Left lung (tissue), 10 donors: Measurements from ENCODE around the gene ERC2. TPM values are rescaled to one million over a fixed set of nuclear protein-coding genes. Genes with fewer than 3 reads are reported as not detected.

Source experiments
- ATAC-seq: fragments of 200-7000 bp; cut with Tn5 transposase; one replicate; pipeline ENCODE4 v1.9.1; 2020; ENCODE audit warnings: moderate library complexity
- DNase-seq, 4 donors: peaks; one replicate each; pipeline ENCODE4 v3.0.0-alpha.2; 2013 to 2020
- H3K27ac ChIP-seq, 2 donors: fragments of 200-600 bp; sonication (generic) in 1 of 2; one replicate each; pipeline versions ENCODE4 v1.5.0 to v1.8.0; 2020 to 2021
- H3K27me3 ChIP-seq, 2 donors: fragments of 200-600 bp; sonication (generic) in 1 of 2; one replicate each; pipeline versions ENCODE4 v1.5.0 to v1.8.0; 2020 to 2021
- H3K36me3 ChIP-seq, 2 donors: fragments of 200-600 bp; sonication (generic) in 1 of 2; one replicate each; pipeline versions ENCODE4 v1.5.0 to v1.8.0; 2020 to 2021
- H3K4me1 ChIP-seq, 2 donors: fragments of 200-600 bp; one replicate each; pipeline ENCODE4 v1.8.0; 2021
- H3K4me3 ChIP-seq, 2 donors: fragments of 200-600 bp; sonication (generic) in 1 of 2; one replicate each; pipeline versions ENCODE4 v1.5.0 to v1.8.0; 2020 to 2021; ENCODE audit warnings: mild to moderate bottlenecking in 1 of 2
- H3K9me3 ChIP-seq, 2 donors: fragments of 200-600 bp; sonication (generic) in 1 of 2; one replicate each; pipeline versions ENCODE4 v1.5.0 to v1.8.0; 2020 to 2021
- CTCF ChIP-seq, 2 donors: fragments of 200-600 bp; sonication (generic) in 1 of 2; IDR thresholded peaks; one replicate each; pipeline versions ENCODE4 v1.5.0 to v1.8.0; 2021; ENCODE audit warnings: antibody characterized with exemption in 2 of 2
- intact Hi-C, 2 donors: fragments of 100-400 bp; cut with DNase I; formaldehyde crosslinking; loops; one replicate each; pipeline versions ENCODE4 v1.11.2 to v1.14.2; 2022
- polyA plus RNA-seq, 6 donors: library from polyadenylated mRNA; unstranded; fragments of 120-200 nt; gene quantifications; one replicate each; pipeline ENCODE4 v1.2.1, GENCODE V29; 2013; ENCODE audit not compliant: insufficient read length in 6 of 6
- total RNA-seq, 2 donors: library from RNA; stranded (reverse); fragmentation: NEBNext Ultra II Directional; extraction: Animal tissue kit (Norgen Biotek cat#: 25700); gene quantifications; one replicate each; pipeline ENCODE4 v1.2.1, GENCODE V29; 2021
- donor health status: DM: no; HTN: yes; CAD: no.
- donor health status: DM: no; HTN: no; CAD: no.

ERC2 gene
- total and polyA plus RNA-seq, 8 donors = 1.6 to 3.3 (median 2.1) TPM

GRCh38 chr3:55813268-55814097 is 654.8 kb downstream of the ERC2 start:
- DNase-seq = no peak
- Histone ChIP-seq H3K36me3 (no peaks in the 10 kb centered on the region), H3K27ac (peak overlapping the region in 1 of 2 donors; percentile 35), H3K4me3 (no peak overlapping the region), H3K4me1 (no peaks in the 10 kb centered on the region), H3K27me3 (no peaks in the 10 kb centered on the region), H3K9me3 (no peaks in the 10 kb centered on the region)
- intact Hi-C loops = no loop called here
- peak; percentile 69 for ATAC-seq
- no peak for TF ChIP-seq CTCF (IDR thresholded peaks at IDR 0.05)

- TF ChIP-seq CTCF (IDR thresholded peaks at IDR 0.05) = no peak
- no peak for DNase-seq
- Histone ChIP-seq H3K4me1 (no peaks in the 10 kb centered on the region), H3K27me3 (no peaks in the 10 kb centered on the region), H3K4me3 (no peak overlapping the region), H3K27ac (peak overlapping the region in 1 of 2 donors; percentile 35), H3K9me3 (no peaks in the 10 kb centered on the region), H3K36me3 (no peaks in the 10 kb centered on the region)
- intact Hi-C loops = no loop called here
- peak; percentile 90 for ATAC-seq
Observed at GRCh38 chr3:55812394-55813013, 655.8 kb downstream of the ERC2 start.

GRCh38 chr3:55807210-55807609 is 661.1 kb downstream of the ERC2 start:
- no peak for DNase-seq
- Histone ChIP-seq H3K9me3 (no peaks in the 10 kb centered on the region), H3K4me3 (no peak overlapping the region), H3K27ac (no peak overlapping the region), H3K36me3 (no peaks in the 10 kb centered on the region), H3K27me3 (no peaks in the 10 kb centered on the region), H3K4me1 (no peaks in the 10 kb centered on the region)
- ATAC-seq = no peak
- no peak for TF ChIP-seq CTCF (IDR thresholded peaks at IDR 0.05)
- intact Hi-C loops = no loop called here

GRCh38 chr3:55805169-55805568 is 663.1 kb downstream of the ERC2 start:
- DNase-seq = no peak

More at GRCh38 chr3:55805169-55805568, 663.1 kb downstream of the ERC2 start:
- intact Hi-C loops = no loop called here
- TF ChIP-seq CTCF (IDR thresholded peaks at IDR 0.05) = no peak
- Histone ChIP-seq H3K36me3 (no peaks in the 10 kb centered on the region), H3K27ac (no peak overlapping the region), H3K4me3 (no peak overlapping the region), H3K9me3 (no peaks in the 10 kb centered on the region), H3K4me1 (no peaks in the 10 kb centered on the region), H3K27me3 (no peaks in the 10 kb centered on the region)
- no peak for ATAC-seq
